Stimulated activated CD4-positive, alpha-beta T cell treated with anti-CD3 and anti-CD28 coated beads, Interleukin-4, amount 100 ng/mL, for 4 hours (primary cell): ENCODE data around the gene TRIM25.

Experiments used
- DNase-seq, 2 experiments: peaks; one replicate each; pipeline ENCODE4 v3.0.0-alpha.2; 2020

The TRIM25 gene

GRCh38 chr17:56893503-56893902, 20.3 kb downstream of the TRIM25 start:
- DNase-seq = no peak

DNA sequence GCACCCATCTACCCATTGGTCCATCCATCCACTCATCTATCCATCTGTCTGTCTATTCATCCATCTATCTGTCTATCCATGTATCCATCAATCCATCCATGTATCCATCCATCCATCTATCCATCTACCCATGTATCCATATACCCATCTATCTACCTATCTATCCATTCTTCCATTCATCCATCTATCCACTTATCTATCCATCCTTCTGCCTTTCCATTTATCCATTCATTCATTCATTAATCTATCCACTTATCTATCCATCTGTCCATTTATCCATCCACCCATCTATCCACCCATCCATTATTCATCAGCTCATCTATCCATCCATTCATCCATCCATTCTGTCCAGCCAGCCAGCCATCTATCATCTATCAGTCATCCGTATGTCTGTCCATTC, 21.5 kb downstream of the TRIM25 start:
- no peak for DNase-seq

GRCh38 chr17:56891751-56892150, 22.1 kb downstream of the TRIM25 start:
- DNase-seq = peak; percentile 33 to 59

DNA sequence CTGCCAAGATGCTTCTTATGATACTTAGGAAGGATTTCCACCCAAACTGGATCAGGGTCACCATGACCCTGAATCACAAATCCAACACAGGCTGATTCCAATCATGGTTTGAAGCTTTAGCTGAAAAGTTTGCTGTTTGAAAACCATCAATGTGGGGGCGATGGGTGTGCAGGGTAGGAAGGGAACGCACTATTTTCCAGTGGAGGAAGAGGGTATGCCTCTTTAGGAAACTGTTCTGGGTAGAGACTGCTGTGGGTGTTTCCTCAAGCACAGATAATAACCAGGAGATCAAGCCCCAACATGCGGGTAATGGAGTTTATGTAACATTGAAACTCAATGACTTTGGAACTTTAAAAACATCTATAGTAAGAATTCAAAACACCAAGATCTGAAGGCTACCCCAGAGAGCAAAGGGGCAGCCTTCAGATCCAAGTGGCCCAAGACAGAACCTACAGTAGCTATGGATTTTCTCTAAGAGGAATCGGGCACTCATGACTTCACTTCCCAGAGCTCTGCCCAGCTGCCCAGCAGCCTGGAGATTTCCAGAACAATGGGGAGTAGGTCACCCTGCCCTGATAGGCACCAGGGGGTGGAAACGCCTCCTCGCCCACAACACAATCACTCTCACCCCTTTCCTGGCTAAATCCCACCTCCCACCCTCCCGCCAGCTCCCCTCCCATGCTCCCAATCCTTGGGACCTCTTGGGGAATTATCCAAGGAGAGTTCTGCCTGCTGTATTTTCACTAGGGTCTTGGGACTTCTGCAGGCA, 22.8 kb downstream of the TRIM25 start:
- no peak for DNase-seq

GRCh38 chr17:56890390-56890789, 23.5 kb downstream of the TRIM25 start:
- DNase-seq = no peak

GRCh38 chr17:56887552-56888467, 26.0 kb downstream of the TRIM25 start:
- no peak for DNase-seq

GRCh38 chr17:56887105-56887504, 26.7 kb downstream of the TRIM25 start:
- no peak for DNase-seq

- DNase-seq = no peak
Observed at GRCh38 chr17:56886288-56886731, 27.5 kb downstream of the TRIM25 start.

DNA sequence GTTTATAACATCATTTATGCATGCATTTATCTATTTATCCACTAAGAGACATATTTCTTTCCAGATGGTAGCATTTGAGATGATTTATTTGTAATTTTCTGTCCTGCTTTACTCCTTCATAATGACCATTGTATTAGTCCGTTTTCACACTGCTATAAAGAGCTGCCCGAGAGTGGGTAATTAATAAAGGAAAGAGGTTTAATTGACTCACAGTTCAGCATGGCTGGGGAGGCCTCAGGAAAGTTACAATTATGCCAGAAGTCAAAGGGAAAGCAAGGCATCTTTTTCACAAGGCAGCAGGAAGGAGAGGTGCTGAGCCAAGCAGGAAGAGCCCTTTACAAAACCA, 28.6 kb downstream of the TRIM25 start:
- no peak for DNase-seq

DNA sequence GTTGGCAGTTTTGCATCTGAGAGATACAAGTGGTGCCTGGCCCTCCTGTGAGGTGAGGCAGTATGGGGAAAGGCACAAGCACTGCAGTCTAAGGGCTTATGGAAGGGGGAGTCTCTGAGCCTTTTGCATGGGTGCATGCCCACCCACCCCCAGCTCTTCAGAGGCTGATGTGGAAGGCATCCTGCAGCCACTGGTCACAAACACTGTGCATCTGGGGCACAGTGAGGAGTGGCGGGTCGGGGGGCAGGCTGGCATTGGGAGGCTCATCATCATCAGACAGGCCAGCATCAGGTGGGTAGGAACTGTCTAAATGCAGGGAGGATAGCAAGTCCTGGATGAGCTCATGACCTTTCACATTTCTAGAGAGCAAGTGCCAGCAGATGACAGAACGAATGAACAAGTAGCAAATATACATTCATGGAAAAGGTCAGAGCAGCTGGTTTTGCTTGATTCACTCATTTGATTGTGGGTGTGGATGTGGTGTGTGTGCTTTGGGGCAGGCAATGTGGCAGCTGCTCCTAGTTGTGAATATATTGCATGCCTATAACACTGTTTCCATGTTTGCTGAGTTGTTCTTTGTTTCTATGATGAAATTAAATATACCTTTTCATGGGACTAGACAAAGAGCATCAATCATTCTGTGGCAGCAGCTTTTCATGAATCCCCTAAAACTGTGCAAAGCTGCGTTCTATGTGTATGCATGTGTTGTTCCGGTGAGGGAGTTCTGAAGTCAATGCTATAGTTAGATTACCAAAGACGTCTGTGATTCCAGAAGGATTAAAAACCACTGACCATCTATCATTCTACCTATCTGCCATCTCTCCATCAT, 29.2 kb downstream of the TRIM25 start:
- DNase-seq = no peak

DNA sequence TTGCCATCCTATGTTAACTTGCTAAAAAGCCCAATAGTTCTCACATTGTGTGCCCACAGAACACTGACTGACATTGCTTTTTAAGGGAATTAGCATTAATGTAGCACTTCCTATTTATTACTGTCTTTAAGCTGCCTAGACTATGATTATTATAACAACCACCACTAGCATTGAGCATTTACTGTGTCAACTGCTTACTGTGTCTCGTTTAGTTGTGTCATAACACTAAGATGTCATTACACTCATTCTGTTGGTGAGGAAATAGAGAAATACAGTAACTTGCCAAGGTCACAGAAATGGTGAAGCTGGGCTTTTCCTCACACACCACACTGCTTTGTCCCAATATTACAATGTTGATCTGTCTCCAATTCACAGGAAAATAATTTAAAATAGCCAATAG, 30.2 kb downstream of the TRIM25 start:
- DNase-seq = no peak

- no peak for DNase-seq
Observed at GRCh38 chr17:56881685-56882295, 32.1 kb downstream of the TRIM25 start.

- no peak for DNase-seq
Observed at GRCh38 chr17:56880571-56880970, 33.3 kb downstream of the TRIM25 start.

- no peak for DNase-seq
Observed at GRCh38 chr17:56880133-56880532, 33.7 kb downstream of the TRIM25 start.

DNA sequence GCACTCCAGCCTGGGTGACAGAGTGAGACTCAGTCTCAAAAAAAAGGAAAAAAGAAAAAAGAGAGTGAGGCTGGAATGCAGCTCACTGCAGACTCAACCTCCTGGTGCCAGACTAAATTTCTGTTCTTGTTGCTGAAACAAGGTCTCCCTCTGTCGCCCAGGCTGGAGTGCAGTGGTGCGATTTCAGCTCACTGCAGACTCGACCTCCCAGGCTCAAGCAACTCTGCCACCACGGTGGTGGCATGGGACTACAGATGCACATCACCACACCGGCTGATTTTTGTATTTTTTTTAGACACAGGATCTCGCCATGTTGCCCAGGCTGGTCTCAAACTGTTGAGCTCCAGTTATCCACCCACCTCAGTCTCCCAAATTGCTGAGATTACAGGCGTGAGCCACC, 34.6 kb downstream of the TRIM25 start:
- no peak for DNase-seq

GRCh38 chr17:56876766-56877179, 37.1 kb downstream of the TRIM25 start:
- DNase-seq = no peak

DNA sequence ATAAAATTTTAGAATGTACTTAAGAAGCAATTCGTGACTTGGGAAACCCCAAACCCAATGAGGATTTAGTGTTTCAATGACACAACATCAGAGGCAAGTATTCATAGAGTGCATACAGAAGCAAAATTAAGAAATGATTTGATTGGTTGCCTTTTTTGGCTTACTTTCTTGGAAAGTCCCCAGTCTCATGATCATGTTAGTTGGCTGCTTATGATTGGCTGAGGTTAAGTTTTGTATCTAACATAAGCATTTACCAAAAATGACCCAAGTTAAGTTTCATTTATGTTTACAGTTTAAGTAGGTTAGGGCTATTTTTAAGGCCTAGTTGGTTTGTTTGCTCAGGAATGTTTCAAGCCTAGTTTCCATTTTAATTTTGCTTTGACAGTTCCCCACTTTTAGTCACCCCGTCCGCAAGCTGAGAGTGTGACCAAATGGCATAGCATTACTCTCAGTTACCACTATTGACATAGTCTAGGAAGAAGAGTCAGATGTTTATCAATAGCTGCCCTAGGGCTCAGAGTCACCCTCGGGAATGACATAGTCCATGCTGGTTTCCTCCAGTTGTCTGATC, 43.7 kb downstream of the TRIM25 start:
- no peak for DNase-seq

DNA sequence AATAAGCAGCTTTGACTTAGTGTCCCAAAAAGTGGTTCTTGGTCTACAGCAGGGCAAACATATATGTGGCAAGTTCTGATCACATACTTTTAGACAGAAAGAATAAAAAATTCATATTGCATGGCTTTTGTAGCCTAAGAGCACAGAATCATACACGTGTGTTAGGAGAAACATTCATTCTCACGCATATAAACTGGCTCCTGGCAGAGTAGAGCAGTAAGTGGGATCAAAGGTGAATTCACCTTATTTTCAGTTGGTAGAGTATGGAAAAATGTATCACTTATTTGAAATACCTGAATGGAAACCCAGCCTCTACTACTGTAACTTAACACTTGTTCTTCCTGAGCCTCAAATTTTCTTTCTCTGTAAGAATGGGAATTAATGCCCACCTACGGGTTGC, 45.1 kb downstream of the TRIM25 start:
- DNase-seq = no peak

DNA sequence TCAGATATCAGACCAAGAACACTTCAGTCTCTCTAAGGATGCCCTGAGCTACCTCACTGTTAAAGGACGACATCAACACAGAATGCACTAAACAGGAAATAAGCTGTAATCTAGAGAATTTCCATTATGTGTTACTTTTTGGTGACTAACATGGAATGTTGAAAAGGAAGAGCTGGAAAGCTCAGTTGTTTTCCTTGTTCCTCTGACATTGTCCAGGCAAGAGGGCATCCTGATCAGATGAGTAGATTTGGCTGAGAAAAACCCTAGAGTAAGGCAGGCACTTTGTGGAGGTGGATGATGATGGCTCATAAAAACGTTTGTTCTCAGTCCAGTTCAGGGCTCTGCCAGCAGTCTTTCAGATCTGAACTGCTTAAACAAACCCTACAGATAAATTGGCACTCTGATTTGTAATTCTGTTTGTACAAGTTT, 45.9 kb downstream of the TRIM25 start:
- DNase-seq = no peak

DNA sequence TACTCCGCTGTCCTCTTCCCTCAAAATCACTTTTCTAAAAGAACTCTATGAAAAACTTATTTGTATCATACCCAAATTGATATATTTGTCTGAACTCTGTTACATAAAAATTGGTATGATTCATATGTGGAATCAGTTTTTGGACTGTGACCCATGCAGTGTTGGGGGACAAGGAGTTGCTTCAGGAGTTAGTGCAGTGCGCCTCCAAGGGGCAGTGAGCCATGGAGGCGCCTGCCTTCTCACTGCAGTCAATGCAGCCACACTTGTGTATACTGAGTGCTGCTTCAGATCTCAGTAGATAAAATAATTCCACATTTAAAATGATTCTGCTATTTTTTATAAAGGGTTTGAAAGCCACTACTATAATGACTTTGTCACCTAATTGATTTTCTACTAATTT, 47.4 kb downstream of the TRIM25 start:
- DNase-seq = no peak

- no peak for DNase-seq
Observed at GRCh38 chr17:56866076-56866475, 47.8 kb downstream of the TRIM25 start.

GRCh38 chr17:56863974-56864373, 49.9 kb downstream of the TRIM25 start:
- no peak for DNase-seq
